ENCODE measurements around the gene TMPRSS15.
"Not testable (repeated sequence)": the region's sequence is repeated elsewhere in the genome, so short reads cannot be mapped to it uniquely, and the experiment has no call there.

TMPRSS15 gene

DNA sequence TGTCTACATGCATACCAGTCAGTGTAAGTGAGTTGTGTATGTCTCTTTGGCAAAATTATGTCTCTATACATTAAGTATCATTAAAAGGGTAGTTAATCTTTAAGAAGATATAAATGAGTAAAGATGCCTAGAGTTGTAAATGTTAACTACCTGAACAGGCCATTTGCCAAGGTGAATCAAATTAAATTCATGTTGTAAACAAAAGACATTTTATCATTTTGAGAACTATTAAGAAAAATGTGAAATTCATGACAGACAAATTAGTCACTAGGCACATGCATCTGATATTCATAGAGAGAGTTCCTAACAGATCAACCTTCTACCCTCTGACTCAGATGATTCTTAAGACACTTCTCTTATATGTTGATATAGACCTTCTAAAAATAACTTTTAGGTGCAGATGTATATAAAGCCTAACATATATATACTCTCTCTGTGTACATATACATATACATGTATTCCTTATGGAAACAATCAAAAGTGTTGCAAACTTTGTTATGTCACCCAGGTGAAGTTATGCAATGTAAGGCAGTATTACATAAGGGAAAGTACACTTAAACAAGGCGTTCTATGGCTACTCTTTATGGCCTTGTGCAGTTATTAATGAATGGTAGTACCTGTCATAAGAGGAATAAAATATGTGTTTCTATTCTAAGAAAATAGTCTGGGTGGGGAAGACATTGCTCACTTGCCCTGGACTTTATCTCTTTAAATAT lies at the start of gene TMPRSS15:
TMPRSS15 (minus strand) TSS at position 51 of the 716 bp plus-strand sequence. CDS start 163 bp downstream, outside the sequence.
- in situ Hi-C loops (cut with HindIII; ENCODE audit: low sequenced_read_pairs) = no loop called here

DNA sequence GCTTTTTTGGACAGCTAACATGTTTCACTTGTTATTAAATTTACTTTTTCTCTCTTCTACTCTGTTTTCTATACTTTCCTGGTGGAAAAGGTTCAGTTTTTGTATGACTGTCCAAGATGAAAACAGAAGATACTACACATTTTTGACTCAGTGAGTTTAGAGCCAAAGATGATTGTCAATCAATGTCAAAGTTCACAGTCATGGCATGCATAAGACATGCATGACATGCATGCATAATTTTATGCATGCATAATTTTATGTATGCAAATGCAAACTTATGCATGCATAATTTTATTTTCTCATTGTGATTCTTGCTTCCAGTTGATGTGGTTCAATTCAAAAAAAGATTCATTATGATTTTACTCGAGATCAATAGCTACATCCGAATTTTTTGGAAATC lies 48.1 kb upstream of the TMPRSS15 start:
- in situ Hi-C loops (cut with HindIII; ENCODE audit: low sequenced_read_pairs) = no loop called here

DNA sequence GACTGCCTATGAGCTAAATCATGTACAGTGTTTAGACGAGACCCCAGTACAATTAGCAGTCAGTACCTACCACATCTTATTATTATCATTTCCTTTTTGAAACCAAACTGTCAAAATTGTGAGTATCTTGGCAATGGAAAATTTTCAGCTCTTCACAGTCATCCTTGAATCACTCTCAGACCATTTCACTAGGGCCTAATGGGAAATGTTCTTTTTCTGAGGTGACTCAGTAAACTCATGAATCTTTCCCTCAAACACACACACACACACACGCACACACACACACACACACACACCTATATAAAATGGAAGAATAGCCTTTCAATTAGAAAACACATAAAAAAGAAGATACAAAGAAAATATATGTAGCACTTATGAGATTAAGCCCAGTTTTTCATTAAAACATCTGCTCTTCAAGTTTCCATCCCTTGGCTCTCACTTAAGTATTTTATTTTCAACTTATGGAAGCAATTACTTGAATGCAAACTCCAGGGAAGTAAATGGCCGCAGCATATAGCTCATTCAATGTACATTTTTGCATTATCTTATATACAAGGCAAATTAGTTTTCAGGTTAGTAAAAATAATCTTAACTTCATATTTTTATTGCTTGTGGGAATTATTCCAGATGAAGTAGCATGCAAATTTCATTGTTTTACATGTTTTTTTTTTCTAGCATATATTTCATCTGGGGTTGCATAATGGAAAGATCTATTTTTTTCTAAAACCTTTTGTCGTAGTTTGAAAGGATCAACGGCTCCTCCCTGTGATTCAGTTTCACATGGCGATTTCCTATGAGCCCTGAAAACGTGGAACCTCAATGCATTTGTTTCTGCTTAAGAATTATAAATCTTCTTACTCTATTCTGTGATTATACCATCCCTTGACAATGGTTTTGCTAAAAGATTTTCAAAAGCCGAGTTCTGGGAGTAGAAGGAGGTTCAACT lies 46.3 kb upstream of the TMPRSS15 start:
- in situ Hi-C loops (cut with HindIII; ENCODE audit: low sequenced_read_pairs) = no loop called here

- in situ Hi-C loops (cut with HindIII; ENCODE audit: low sequenced_read_pairs) = no loop called here
Measured at GRCh38 chr21:18443701-18444100, 40.1 kb upstream of the TMPRSS15 start.

- in situ Hi-C loops (cut with HindIII; ENCODE audit: low sequenced_read_pairs) = no loop called here
Measured at GRCh38 chr21:18443085-18443484, 39.5 kb upstream of the TMPRSS15 start.

- in situ Hi-C loops (cut with HindIII; ENCODE audit: low sequenced_read_pairs) = no loop called here
Measured at GRCh38 chr21:18430341-18430740, 26.8 kb upstream of the TMPRSS15 start.

- in situ Hi-C loops (cut with HindIII; ENCODE audit: low sequenced_read_pairs) = no loop called here
Measured at GRCh38 chr21:18424276-18424675, 20.7 kb upstream of the TMPRSS15 start.

- in situ Hi-C loops (cut with HindIII; ENCODE audit: low sequenced_read_pairs) = no loop called here
Measured at GRCh38 chr21:18417141-18417790, 13.7 kb upstream of the TMPRSS15 start.

- in situ Hi-C loops (cut with HindIII; ENCODE audit: low sequenced_read_pairs) = no loop called here
Measured at GRCh38 chr21:18411565-18411964, 8.0 kb upstream of the TMPRSS15 start.

DNA sequence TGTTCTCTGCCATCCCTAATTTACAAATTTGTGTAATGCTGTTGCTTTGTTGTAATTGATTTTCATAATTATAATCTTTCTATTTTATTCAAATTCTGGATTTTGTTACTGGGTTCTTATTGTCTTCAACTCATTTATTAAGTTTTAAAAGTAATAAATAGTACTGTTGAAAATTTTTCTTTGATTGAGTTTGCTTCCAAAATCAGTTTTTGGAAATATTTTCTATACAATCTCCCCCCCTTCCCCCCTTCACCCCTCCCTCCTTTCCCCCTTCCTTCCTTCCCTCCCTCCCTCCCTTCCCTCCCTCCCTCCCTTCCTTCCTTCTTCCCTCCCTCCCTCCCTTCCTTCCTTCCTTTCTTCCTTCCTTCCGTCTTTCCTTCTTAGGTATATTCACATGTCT lies 6.0 kb upstream of the TMPRSS15 start:
- in situ Hi-C loops (cut with HindIII; ENCODE audit: low sequenced_read_pairs) = no loop called here

- in situ Hi-C loops (cut with HindIII; ENCODE audit: low sequenced_read_pairs) = no loop called here
Measured at GRCh38 chr21:18398843-18399242, 4.7 kb downstream of the TMPRSS15 start.

DNA sequence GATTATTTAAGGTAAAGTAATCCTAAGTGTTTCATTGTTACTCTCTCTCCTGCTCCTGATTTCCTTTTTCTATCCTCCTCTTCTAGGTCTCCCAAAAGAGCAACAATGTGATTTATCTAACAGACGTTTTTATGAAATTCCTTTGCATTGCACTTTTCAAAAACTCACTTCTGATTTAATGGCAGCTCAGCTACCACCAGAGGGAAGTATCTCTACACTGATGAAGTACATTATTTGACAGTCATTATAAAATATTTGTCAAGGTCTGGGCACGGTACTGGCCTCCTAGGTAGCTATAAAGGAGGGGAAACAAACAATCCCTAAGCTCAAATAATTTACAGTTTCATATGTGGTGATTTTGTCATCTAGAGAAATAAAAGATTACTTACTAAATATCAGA lies 15.6 kb downstream of the TMPRSS15 start:
- in situ Hi-C loops (cut with HindIII; ENCODE audit: low sequenced_read_pairs) = no loop called here

- in situ Hi-C loops (cut with HindIII; ENCODE audit: low sequenced_read_pairs) = no loop called here
Measured at GRCh38 chr21:18384771-18385170, 18.8 kb downstream of the TMPRSS15 start.

DNA sequence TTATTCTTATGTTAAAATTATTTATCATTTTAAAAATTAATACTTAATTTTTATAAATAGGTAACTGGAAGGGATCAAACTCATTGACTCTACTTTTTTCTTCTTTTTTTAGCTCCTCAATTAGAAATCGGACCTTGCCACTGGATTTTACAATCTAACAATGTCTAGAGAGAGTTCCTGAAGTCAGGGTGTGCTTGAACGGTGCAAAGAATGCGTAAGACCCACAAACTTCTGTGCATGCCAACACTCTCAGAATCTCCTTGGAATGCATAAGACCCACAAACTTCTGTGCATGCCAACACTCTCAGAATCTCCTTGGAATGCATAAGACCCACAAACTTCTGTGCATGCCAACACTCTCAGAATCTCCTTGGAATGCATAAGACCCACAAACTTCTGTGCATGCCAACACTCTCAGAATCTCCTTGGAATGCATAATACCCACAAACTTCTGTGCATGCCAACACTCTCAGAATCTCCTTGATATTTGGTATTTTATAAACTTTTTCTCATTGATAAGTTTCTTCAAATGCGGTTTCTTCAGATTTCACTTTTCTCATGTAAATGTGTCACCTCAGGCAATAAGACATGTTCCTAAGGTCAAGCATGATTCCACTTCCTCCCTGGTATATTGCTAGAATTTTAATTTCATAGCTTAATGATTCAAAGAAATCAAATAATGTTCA lies 20.5 kb downstream of the TMPRSS15 start:
- in situ Hi-C loops (cut with HindIII; ENCODE audit: low sequenced_read_pairs) = not testable (repeated sequence)

DNA sequence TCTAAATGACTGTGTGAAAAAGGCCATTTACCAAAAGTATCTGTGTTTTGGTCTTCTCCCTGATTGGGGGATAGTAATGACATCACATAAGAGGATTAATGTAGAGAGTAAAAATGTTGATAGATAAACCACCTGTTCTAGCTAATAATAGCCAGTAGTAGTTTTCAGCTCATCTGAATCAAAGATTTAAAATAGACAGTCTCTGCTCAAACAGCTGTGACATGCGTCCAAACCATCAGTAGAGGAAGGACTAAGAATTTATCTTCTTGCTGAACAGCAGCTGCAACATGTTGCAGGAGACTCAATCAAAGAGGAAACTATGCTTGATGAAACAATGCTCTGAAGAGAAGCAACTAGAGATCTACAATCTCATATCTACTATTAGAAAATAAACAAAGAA lies 21.4 kb downstream of the TMPRSS15 start:
- in situ Hi-C loops (cut with HindIII; ENCODE audit: low sequenced_read_pairs) = no loop called here

DNA sequence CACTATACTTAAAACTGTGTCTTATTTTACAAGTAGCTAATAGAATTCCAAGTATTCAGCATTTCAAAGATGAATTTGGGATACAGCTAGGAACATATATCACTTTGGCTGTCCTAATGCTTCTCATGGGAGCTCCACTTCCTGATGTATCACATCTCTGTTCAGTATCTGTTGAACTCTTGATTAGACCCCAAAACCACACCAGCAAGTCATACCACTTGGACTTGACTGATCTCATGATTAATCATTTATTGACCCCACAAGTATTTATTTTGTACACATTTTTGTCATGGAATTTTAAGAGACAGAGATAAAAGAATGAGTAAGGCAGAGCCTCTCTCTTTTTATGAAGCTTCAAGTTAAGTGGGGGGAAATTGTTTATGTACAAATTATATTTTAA lies 30.0 kb downstream of the TMPRSS15 start:
- in situ Hi-C loops (cut with HindIII; ENCODE audit: low sequenced_read_pairs) = no loop called here

- in situ Hi-C loops (cut with HindIII; ENCODE audit: low sequenced_read_pairs) = no loop called here
Measured at GRCh38 chr21:18370301-18370700, 33.3 kb downstream of the TMPRSS15 start.

- in situ Hi-C loops (cut with HindIII; ENCODE audit: low sequenced_read_pairs) = no loop called here
Measured at GRCh38 chr21:18369115-18369514, 34.5 kb downstream of the TMPRSS15 start.

DNA sequence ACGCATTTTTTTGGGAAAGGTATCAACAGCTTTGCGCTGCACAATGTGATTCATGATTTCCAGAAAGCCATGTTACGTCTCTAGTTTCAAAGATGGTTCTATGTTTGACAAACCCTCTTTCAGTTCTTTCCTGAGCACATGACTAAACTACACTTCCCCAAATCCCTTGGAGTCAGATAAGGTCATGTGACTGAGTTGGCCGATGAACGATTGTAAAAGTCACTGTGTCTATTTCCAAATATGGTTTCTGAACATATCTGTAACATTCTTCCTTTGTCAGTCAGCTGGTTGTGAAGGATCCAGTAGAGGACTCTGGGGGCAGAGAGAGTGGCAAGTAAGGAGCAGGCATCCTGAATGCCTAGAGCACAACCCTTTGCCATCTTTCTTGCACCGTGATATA lies 35.4 kb downstream of the TMPRSS15 start:
- in situ Hi-C loops (cut with HindIII; ENCODE audit: low sequenced_read_pairs) = no loop called here

DNA sequence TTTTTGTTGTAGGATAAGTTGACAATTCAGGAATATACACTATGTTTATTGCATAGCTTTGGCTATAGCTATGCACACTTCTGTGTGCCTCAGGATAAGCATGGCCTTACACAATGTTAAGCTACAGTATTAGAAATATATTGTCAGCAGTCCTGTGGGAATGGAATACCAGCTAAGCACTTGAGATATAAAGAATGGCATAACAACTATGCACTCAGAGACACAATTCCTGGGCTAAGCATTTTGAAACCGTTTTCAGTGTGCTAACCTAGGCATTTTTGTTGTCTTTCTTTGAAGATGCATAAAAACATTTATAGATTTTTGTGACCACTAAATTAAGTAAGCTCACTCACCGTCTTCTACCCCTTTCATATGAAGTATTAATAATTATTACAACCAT lies 46.8 kb downstream of the TMPRSS15 start:
- in situ Hi-C loops (cut with HindIII; ENCODE audit: low sequenced_read_pairs) = no loop called here

DNA sequence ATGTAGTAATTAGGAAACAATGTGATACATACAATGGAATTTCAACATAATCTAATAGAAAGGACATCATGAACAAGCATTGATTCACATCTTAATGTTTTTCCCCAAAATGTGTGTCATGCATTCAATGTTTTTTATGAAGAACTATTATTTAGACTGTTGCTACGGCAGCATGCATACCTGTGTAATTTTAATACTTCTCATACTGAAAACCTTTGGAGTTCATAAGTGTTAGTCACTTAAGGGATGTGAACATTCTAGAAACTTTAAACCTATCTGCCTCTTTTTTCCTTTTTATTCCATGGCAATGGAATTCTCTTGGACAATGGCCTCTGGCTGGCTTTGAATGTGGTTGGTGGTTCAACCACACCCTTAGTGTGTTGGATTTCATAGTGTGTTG lies 48.6 kb downstream of the TMPRSS15 start:
- in situ Hi-C loops (cut with HindIII; ENCODE audit: low sequenced_read_pairs) = no loop called here
